ENCODE measurements around the gene FYB2. TPM values are rescaled to one million over a fixed set of nuclear protein-coding genes. Genes with fewer than 3 reads are reported as not detected.

Gene FYB2
- total RNA-seq, 1 experiment from 2014 or later = not detected

GRCh38 chr1:56715156-56715555, 104.0 kb downstream of the FYB2 start:
- peak; percentile 14 for DNase-seq (ENCODE audit: low read depth)

- DNase-seq (ENCODE audit: low read depth) = no peak
Observed at GRCh38 chr1:56713112-56713511, 106.1 kb downstream of the FYB2 start.

GRCh38 chr1:56712150-56712549, 107.1 kb downstream of the FYB2 start:
- no peak for DNase-seq (ENCODE audit: low read depth)

- peak; percentile 74 for DNase-seq (ENCODE audit: low read depth)
Observed at GRCh38 chr1:56710646-56711045, 108.6 kb downstream of the FYB2 start.

GRCh38 chr1:56709995-56710394, 109.2 kb downstream of the FYB2 start:
- no peak for DNase-seq (ENCODE audit: low read depth)

- peak; percentile 58 for DNase-seq (ENCODE audit: low read depth)
Observed at GRCh38 chr1:56709269-56709880, 109.8 kb downstream of the FYB2 start.

GRCh38 chr1:56707379-56707778, 111.8 kb downstream of the FYB2 start:
- DNase-seq (ENCODE audit: low read depth) = no peak

GRCh38 chr1:56703747-56704146, 115.5 kb downstream of the FYB2 start:
- no peak for DNase-seq (ENCODE audit: low read depth)

GRCh38 chr1:56696663-56697062, 122.5 kb downstream of the FYB2 start:
- DNase-seq (ENCODE audit: low read depth) = peak; percentile 31

GRCh38 chr1:56688522-56689026, 130.6 kb downstream of the FYB2 start:
- DNase-seq (ENCODE audit: low read depth) = peak; percentile 96

GRCh38 chr1:56686169-56686568, 133.0 kb downstream of the FYB2 start:
- no peak for DNase-seq (ENCODE audit: low read depth)

GRCh38 chr1:56683569-56683968, 135.6 kb downstream of the FYB2 start:
- DNase-seq (ENCODE audit: low read depth) = no peak

- peak; percentile 93 for DNase-seq (ENCODE audit: low read depth)
Observed at GRCh38 chr1:56676571-56677035, 142.6 kb downstream of the FYB2 start.

- no peak for DNase-seq (ENCODE audit: low read depth)
Observed at GRCh38 chr1:56675763-56676162, 143.4 kb downstream of the FYB2 start.

- no peak for DNase-seq (ENCODE audit: low read depth)
Observed at GRCh38 chr1:56672579-56672978, 146.6 kb downstream of the FYB2 start.

GRCh38 chr1:56671542-56671941, 147.7 kb downstream of the FYB2 start:
- DNase-seq (ENCODE audit: low read depth) = no peak

- no peak for DNase-seq (ENCODE audit: low read depth)
Observed at GRCh38 chr1:56671085-56671484, 148.1 kb downstream of the FYB2 start.

- DNase-seq (ENCODE audit: low read depth) = no peak
Observed at GRCh38 chr1:56670350-56670749, 148.9 kb downstream of the FYB2 start.

Other genes starting within 250 kb of the FYB2 start
- gene PLPP3, start 239.8 kb downstream of the FYB2 start, total RNA-seq (2014; rRNA removed; shearing (Covaris generic)) = 7.5 and 10.4 TPM in 2 replicates
- gene PRKAA2, start 174.1 kb downstream of the FYB2 start, total RNA-seq (2014; rRNA removed; shearing (Covaris generic)) = 2.2 and 2.4 TPM in 2 replicates
- gene C8A, start 35.4 kb upstream of the FYB2 start, total RNA-seq (2014; rRNA removed; shearing (Covaris generic)) = not detected in 2 replicates
- gene C8B, start 146.6 kb upstream of the FYB2 start, total RNA-seq (2014; rRNA removed; shearing (Covaris generic)) = not detected in 2 replicates

All from HT1080 (cell line).